ENCODE measurements around the gene GGACT.

DNA sequence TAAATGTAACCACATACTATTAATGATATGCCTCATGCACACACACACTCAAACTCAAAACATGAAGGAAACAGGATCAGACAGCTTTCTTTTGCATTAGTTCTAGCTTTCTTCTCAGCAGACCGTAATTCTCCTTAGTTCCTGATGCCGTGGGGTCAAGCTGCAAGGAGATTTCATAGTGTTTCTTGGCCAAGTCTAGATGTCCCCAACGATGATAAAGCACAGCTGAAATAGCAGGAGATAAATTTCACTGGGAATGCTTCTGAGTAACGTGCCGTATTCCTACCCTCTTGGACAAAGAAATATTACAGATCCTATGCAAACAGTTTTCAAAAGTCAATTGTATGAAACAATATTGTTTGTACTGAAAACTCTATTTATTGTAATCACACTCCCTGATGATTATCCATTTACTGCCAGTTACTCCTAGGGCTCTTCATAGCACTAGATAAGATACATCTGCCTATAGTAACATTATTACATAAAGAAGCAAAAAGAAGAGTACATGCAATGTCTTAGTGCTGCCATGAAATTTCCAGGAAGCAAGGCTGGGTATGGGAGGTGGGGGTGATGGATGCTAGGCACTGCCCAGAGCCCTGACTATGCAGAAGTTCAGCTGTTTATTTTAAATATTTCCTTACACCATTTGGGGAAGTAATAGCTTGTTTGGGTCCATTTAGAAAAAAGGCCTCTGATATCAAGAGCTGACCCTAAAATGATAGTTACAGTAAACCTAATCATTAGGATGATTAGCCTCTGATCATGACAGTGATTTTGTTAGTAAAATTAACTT, 16.5 kb upstream of the GGACT start:
- TF ChIP-seq EZH2phosphoT487 (IDR thresholded peaks at IDR 0.05; ENCODE audit: unreplicated experiment) (no peak), EZH2 (IDR thresholded peaks at IDR 0.05; ENCODE audit: low read depth, unreplicated experiment) (no peak), POLR2AphosphoS5 (IDR thresholded peaks at IDR 0.05; ENCODE audit: low read depth) (no peak), JUNB (IDR thresholded peaks at IDR 0.05; ENCODE audit: unreplicated experiment) (no peak)
- TF ChIP-seq, protein P1, sequence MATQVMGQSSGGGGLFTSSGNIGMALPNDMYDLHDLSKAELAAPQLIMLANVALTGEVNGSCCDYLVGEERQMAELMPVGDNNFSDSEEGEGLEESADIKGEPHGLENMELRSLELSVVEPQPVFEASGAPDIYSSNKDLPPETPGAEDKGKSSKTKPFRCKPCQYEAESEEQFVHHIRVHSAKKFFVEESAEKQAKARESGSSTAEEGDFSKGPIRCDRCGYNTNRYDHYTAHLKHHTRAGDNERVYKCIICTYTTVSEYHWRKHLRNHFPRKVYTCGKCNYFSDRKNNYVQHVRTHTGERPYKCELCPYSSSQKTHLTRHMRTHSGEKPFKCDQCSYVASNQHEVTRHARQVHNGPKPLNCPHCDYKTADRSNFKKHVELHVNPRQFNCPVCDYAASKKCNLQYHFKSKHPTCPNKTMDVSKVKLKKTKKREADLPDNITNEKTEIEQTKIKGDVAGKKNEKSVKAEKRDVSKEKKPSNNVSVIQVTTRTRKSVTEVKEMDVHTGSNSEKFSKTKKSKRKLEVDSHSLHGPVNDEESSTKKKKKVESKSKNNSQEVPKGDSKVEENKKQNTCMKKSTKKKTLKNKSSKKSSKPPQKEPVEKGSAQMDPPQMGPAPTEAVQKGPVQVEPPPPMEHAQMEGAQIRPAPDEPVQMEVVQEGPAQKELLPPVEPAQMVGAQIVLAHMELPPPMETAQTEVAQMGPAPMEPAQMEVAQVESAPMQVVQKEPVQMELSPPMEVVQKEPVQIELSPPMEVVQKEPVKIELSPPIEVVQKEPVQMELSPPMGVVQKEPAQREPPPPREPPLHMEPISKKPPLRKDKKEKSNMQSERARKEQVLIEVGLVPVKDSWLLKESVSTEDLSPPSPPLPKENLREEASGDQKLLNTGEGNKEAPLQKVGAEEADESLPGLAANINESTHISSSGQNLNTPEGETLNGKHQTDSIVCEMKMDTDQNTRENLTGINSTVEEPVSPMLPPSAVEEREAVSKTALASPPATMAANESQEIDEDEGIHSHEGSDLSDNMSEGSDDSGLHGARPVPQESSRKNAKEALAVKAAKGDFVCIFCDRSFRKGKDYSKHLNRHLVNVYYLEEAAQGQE (IDR thresholded peaks at IDR 0.05; ENCODE audit: unreplicated experiment) = no peak
- TF ChIP-seq, protein P2, sequence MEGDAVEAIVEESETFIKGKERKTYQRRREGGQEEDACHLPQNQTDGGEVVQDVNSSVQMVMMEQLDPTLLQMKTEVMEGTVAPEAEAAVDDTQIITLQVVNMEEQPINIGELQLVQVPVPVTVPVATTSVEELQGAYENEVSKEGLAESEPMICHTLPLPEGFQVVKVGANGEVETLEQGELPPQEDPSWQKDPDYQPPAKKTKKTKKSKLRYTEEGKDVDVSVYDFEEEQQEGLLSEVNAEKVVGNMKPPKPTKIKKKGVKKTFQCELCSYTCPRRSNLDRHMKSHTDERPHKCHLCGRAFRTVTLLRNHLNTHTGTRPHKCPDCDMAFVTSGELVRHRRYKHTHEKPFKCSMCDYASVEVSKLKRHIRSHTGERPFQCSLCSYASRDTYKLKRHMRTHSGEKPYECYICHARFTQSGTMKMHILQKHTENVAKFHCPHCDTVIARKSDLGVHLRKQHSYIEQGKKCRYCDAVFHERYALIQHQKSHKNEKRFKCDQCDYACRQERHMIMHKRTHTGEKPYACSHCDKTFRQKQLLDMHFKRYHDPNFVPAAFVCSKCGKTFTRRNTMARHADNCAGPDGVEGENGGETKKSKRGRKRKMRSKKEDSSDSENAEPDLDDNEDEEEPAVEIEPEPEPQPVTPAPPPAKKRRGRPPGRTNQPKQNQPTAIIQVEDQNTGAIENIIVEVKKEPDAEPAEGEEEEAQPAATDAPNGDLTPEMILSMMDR (conservative IDR thresholded peaks at IDR 0.05; ENCODE audit: low read depth in 2 of 2) = no peak

Data from GM23338 (cell line).